Measurements from ENCODE around the gene RALGAPA2. TPM values are rescaled to one million over a fixed set of nuclear protein-coding genes. Genes with fewer than 3 reads are reported as not detected.

The RALGAPA2 gene
- total and polyA plus RNA-seq, 2 of the 13 experiments (the other 11 are each of a cell fraction or from before 2014, with no cell fraction given): 13.8 to 17.7 TPM

DNA sequence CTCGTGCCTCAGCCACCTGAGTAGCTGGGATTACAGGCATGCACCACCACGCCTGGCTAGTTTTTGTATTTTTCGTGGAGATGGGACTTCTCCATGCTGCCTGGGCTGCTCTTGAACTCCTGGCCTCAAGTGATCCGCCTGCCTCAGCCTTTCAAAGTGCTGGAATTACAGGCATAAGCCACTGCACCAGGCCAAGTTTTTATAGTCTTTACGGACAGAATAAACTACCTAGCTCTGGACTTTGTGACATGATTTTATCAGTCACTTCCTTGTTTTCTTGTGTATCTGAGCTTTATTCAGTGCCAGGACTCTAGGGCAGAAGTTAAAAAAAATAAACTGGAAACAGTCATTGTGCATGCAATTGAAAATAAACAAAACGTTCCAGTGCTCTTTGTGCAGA, 46.7 kb upstream of the RALGAPA2 start (continued):
- TF ChIP-seq HIC2 (CRISPR knock-in tag; IDR thresholded peaks at IDR 0.05; ENCODE audit: low read depth) (peak; percentile 7; the same call in 1 of the 2 replicates), ZNF343 (CRISPR knock-in tag; IDR thresholded peaks at IDR 0.05) (no peak), ZMYM2 (CRISPR knock-in tag; IDR thresholded peaks at IDR 0.05) (peak; percentile 85), PPARG (CRISPR knock-in tag; conservative IDR thresholded peaks at IDR 0.05) (peak; percentile 36; the same call in 1 of the 2 replicates), TEAD3 (CRISPR knock-in tag; optimal IDR thresholded peaks at IDR 0.05; ENCODE audit: borderline replicate concordance) (peak; percentile 63), PTBP1 (IDR thresholded peaks at IDR 0.05; ENCODE audit: low read depth, low read length, poor library complexity, severe bottlenecking) (no peak), IKZF4 (CRISPR knock-in tag; IDR thresholded peaks at IDR 0.05; ENCODE audit: borderline replicate concordance, low read depth, not compliant biosample characterization) (peak; percentile 22), NFYB (CRISPR knock-in tag; IDR thresholded peaks at IDR 0.05) (no peak), TFDP2 (CRISPR knock-in tag; IDR thresholded peaks at IDR 0.05) (no peak), ZNF691 (CRISPR knock-in tag; IDR thresholded peaks at IDR 0.05; ENCODE audit: borderline replicate concordance, low read depth) (0 out of 2 replicates have a peak, but pooled peaks have one; percentile 42), KDM1A (CRISPR knock-in tag; IDR thresholded peaks at IDR 0.05) (0 out of 2 replicates have a peak, but pooled peaks have one; percentile 48), NCOR1 (IDR thresholded peaks at IDR 0.05; ENCODE audit: borderline replicate concordance, low read length) (peak; percentile 32; the same call in 1 of the 2 replicates), ZNF24 (IDR thresholded peaks at IDR 0.05) (no peak), KLF9 (CRISPR knock-in tag; IDR thresholded peaks at IDR 0.05; ENCODE audit: low read depth) (no peak), RFX1 (IDR thresholded peaks at IDR 0.05) (no peak), ASH2L (IDR thresholded peaks at IDR 0.05; ENCODE audit: insufficient read length, low read depth, low read length) (peak; percentile 28), SNAI1 (CRISPR knock-in tag; IDR thresholded peaks at IDR 0.05; ENCODE audit: borderline replicate concordance) (no peak), EHMT2 (IDR thresholded peaks at IDR 0.05; ENCODE audit: borderline replicate concordance, low read depth, low read length) (no peak)
- TF ChIP-seq, protein P1, sequence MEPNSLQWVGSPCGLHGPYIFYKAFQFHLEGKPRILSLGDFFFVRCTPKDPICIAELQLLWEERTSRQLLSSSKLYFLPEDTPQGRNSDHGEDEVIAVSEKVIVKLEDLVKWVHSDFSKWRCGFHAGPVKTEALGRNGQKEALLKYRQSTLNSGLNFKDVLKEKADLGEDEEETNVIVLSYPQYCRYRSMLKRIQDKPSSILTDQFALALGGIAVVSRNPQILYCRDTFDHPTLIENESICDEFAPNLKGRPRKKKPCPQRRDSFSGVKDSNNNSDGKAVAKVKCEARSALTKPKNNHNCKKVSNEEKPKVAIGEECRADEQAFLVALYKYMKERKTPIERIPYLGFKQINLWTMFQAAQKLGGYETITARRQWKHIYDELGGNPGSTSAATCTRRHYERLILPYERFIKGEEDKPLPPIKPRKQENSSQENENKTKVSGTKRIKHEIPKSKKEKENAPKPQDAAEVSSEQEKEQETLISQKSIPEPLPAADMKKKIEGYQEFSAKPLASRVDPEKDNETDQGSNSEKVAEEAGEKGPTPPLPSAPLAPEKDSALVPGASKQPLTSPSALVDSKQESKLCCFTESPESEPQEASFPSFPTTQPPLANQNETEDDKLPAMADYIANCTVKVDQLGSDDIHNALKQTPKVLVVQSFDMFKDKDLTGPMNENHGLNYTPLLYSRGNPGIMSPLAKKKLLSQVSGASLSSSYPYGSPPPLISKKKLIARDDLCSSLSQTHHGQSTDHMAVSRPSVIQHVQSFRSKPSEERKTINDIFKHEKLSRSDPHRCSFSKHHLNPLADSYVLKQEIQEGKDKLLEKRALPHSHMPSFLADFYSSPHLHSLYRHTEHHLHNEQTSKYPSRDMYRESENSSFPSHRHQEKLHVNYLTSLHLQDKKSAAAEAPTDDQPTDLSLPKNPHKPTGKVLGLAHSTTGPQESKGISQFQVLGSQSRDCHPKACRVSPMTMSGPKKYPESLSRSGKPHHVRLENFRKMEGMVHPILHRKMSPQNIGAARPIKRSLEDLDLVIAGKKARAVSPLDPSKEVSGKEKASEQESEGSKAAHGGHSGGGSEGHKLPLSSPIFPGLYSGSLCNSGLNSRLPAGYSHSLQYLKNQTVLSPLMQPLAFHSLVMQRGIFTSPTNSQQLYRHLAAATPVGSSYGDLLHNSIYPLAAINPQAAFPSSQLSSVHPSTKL (CRISPR knock-in tag; IDR thresholded peaks at IDR 0.05): peak; percentile 52
- TF ChIP-seq, protein P2, sequence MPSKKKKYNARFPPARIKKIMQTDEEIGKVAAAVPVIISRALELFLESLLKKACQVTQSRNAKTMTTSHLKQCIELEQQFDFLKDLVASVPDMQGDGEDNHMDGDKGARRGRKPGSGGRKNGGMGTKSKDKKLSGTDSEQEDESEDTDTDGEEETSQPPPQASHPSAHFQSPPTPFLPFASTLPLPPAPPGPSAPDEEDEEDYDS (CRISPR knock-in tag; IDR thresholded peaks at IDR 0.05): no peak
- TF ChIP-seq, protein P3, sequence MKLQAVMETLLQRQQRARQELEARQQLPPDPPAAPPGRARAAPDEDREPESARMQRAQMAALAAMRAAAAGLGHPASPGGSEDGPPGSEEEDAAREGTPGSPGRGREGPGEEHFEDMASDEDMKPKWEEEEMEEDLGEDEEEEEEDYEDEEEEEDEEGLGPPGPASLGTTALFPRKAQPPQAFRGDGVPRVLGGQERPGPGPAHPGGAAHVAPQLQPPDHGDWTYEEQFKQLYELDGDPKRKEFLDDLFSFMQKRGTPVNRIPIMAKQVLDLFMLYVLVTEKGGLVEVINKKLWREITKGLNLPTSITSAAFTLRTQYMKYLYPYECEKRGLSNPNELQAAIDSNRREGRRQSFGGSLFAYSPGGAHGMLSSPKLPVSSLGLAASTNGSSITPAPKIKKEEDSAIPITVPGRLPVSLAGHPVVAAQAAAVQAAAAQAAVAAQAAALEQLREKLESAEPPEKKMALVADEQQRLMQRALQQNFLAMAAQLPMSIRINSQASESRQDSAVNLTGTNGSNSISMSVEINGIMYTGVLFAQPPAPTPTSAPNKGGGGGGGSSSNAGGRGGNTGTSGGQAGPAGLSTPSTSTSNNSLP (IDR thresholded peaks at IDR 0.05; ENCODE audit: low read depth, low read length): peak; percentile 82; the same call in 1 of the 2 replicates

All from HepG2 (cell line).